Left colon (tissue), 2 donors: ENCODE results near the gene CXADR. TPM values are rescaled to one million over a fixed set of nuclear protein-coding genes. Genes with fewer than 3 reads are reported as not detected.

Experiments
- ATAC-seq: fragments of 200-7000 bp; cut with Tn5 transposase; one replicate; pipeline ENCODE4 v1.9.1; 2020; ENCODE audit warnings: mild to moderate bottlenecking, moderate library complexity
- DNase-seq, 2 donors: peaks; one replicate each; pipeline ENCODE4 v3.0.0-alpha.2; 2020
- intact Hi-C, 2 donors: fragments of 100-400 bp; cut with DNase I in 1 of 2; cut with micrococcal nuclease in 1 of 2; formaldehyde crosslinking; loops; one replicate each; pipeline versions ENCODE4 v1.11.2 to v1.14.0; 2022; cut with DNase I, micrococcal nuclease
- total RNA-seq, 2 donors: library from RNA; stranded (reverse); fragmentation: NEBNext Ultra II Directional; extraction: Animal tissue kit (Norgen Biotek cat#: 25700); gene quantifications; one replicate each; pipeline ENCODE4 v1.2.1, GENCODE V29; 2021
- donor health status: DM: no; HTN: no; CAD: no.
- donor health status: DM: yes; HTN: yes; CAD: no.

CXADR gene
- total RNA-seq, 2 donors from 2014 or later = 70.5 to 79.2 TPM

DNA sequence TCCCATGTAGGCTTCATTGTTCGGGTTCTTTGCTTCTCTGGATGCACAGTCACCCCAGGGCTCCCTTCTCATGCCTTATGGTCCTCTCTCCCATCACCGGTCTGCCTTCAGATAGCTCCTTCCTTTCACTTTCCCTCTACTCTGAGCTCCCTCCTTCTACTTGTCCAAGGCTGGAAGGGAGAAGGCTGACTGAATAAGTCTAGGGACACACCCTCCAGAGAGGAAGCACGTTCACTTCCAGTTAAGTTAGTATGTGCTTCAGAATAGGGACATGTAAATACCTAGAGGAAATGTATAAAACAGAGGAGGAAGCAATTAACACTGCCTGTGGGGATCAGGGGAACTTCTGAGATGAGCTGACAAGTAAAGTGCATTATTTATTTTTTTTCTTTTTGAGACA is 23.5 kb downstream of the CXADR start:
- intact Hi-C loops = no loop called here
- ATAC-seq (peak; percentile 96), DNase-seq (no peak)

GRCh38 chr21:17537299-17537698 is 24.5 kb downstream of the CXADR start:
- ATAC-seq (peak; percentile 32), DNase-seq (no peak)
- intact Hi-C loops = no loop called here

DNA sequence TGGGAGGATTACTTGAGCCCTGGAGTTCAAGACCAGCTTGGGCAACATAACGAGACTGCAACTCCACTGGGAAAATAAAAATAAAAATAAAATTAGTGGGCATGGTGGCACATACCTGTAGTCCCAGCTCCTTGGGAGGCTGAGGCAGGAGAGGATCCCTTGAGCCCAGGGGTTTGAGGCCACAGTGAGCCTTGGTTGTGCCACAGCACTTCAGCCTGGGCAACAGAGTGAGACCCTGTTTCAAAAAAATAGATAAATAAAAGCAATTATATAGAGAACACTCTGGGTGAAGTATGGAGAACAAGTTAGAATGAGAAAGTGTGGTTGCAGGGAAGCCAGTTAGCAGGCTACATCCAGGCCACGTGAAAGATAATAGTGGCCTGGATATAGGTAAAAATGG is 25.7 kb downstream of the CXADR start:
- DNase-seq (no peak), ATAC-seq (no peak)
- intact Hi-C loops = no loop called here

DNA sequence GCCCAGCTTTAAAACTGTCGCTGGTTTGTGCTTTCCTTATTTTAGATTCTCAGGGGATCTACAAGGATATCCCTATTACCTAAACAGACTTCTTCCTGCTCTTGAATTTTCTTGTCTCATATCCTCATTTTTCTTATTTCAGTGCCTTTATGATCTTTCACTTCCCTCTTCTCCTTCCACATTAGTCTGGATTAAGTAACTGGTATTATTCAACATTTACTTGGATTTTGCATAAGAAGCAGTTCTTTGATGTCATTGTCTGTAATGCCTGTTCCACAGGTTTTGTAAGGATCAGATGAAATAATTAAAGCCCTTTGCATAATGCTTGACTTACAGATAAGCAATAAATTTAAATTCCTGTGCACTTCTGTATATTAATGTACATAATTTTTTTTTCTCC is 26.5 kb downstream of the CXADR start:
- DNase-seq (no peak), ATAC-seq (no peak)
- intact Hi-C loops = no loop called here

DNA sequence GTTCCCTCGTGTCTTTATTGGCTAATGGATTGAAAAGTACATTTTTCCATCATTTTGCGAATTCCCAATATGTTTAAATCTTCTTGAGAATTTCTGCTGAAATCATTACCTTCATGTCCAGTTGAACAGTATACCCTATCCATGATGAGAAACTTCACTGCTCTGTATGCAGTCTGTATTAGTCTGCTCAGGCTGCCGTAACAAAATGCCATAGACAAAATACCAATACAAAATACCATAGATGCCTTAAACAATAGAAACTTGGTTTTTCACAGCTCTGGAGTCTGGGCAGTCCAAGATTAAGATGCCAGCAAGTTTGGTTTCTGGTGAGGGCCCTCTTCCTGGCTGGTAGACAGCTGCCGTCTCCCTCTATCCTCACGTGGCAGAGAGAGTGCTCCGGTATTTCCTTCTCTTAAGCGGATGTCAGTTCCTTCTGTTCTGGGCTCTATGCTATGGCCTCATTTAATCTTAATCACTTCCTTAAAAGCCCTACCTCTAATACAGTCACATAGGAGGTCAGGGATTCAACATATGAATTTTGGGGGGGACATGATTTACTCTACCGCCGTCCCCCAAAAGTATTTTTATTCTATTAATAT is 27.0 kb downstream of the CXADR start:
- ATAC-seq (no peak), DNase-seq (no peak)
- intact Hi-C loops = no loop called here

DNA sequence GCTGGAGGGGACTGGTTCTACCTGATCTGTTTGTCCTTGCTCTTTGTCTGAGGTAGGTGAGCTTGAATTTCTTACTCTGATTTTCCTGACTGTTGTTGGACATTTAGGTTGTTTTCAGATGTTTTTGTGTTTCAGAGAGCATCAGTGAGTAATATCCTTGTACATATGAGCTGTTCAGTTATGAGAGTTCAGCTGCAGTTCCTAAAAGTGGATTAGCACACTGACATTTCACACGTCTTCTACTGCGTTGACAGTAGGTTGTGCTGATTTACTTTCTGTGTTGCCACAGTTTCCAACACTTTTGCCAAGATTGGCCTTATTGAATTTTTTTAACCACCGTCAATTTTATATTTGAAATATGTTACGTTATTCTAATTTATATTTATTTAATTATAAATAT is 27.7 kb downstream of the CXADR start:
- no peak for ATAC-seq
- intact Hi-C loops = no loop called here
- DNase-seq = no peak

GRCh38 chr21:17542371-17543011 is 29.6 kb downstream of the CXADR start:
- ATAC-seq (peak; percentile 56), DNase-seq (no peak)
- intact Hi-C loops = no loop called here

GRCh38 chr21:17545007-17545406 is 32.2 kb downstream of the CXADR start:
- ATAC-seq (no peak), DNase-seq (no peak)
- intact Hi-C loops = no loop called here

DNA sequence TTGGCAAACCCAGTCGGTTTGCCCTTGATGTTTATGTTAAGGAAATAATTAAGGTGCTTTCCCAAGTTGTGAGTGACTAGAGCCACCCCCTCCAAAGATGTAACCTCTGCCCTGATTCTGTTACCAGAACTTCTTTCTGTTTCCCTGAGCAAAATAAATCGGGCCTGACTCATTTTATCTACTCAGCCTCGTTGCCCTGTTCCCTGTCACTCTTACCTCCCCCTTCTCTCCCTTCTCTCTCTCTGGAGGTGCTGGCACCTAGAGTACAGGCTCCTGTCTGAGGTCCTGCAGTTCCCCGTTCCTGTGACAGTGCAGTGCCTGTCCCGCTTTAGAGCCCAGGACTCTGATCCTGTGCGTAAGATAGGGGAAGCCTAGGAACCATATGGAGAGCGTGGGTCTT is 35.4 kb downstream of the CXADR start:
- no peak for DNase-seq
- no peak for ATAC-seq
- intact Hi-C loops = no loop called here

DNA sequence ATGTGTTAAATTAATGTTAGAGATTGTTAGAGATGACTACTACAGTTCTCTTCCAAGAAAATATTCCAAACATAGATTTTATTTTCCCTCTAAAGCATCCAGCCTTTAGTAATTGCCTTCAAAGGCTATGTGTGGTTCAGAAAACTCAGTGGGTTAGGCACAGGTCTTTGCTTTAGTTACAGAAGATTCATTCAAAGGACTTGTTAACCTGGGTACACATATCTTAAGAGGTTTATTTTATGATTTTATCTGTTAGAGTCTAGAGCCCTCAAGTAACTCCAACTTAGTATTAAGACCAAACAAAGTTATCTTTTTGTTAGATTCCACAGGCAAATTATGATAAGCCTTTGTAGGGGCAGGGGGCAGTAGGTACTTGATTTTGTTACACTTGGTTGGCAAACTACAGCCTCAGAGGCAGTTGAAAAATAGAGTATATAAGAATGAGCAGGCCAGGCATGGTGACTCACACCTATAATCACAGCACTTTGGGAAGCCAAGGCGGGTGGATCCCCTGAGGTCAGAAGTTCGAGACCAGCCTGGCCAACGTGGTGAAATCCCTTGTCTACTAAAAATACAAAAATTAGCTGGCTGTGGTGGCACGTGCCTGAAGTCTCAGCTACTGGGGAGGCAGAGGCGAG is 37.9 kb downstream of the CXADR start:
- ATAC-seq = no peak
- intact Hi-C loops = no loop called here

GRCh38 chr21:17552410-17552809 is 39.6 kb downstream of the CXADR start:
- ATAC-seq = no peak
- intact Hi-C loops = no loop called here
- no peak for DNase-seq

More for the DNA sequence above, 37.9 kb downstream of the CXADR start:
- DNase-seq = no peak

DNA sequence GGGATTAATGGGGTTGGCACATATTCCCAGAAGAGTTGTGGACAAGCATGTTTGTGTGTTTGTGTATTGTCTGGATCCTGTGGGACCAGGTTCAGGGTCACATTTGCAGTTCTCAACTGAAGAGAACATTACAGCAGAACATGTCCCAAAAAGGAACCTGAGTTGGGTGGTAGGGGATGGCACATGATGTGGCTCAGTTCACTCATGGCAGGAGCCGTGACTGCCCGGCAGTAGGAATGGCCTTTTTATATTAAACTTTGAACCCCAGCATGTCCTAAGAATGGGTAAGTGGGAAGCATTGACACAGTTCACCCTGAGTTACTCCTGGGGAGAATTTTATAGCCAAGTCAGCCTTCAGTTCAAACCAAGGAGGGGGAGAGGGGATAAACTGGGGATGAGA is 41.3 kb downstream of the CXADR start:
- intact Hi-C loops = no loop called here
- ATAC-seq = no peak
- no peak for DNase-seq

DNA sequence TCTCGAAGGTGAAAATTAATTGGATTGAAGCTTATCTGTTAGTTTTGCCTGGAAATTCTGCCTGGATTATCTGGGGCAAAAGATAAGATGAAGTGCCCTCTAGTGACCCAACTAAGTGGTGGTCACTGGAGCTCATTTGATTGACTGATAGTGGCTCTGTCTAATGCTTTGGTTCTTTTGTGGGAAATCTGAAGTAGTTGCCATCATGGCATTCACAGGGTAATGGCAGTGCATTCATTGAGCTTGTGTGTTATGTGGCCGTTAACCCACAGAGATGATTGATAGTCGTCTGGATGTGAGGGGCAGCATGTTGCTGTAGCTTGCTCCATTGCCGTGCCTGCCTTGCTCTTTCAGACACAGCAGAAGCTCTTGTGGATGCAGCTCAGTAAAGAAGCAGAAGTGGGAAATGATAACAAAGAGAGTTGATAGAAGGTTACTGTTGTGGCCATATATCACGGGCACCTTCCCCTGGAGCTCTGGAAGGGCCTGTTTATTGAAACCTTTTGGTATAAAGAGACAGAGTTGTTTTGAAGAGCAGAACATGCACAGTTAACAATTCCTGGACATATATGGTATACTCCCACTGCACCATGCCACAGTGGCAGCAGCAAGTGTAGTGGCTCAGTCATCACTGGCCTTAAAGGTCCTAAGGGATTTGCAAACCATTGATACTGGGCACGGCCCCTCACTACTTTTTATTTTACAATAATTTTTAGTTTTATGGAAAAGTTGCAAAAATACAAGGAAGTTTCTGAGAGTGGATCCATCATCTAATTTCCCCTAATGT is 42.0 kb downstream of the CXADR start:
- intact Hi-C loops = no loop called here
- ATAC-seq = peak; percentile 59
- no peak for DNase-seq

- intact Hi-C loops = no loop called here
- ATAC-seq = no peak
- no peak for DNase-seq
Measured at GRCh38 chr21:17560377-17561025, 47.7 kb downstream of the CXADR start.

DNA sequence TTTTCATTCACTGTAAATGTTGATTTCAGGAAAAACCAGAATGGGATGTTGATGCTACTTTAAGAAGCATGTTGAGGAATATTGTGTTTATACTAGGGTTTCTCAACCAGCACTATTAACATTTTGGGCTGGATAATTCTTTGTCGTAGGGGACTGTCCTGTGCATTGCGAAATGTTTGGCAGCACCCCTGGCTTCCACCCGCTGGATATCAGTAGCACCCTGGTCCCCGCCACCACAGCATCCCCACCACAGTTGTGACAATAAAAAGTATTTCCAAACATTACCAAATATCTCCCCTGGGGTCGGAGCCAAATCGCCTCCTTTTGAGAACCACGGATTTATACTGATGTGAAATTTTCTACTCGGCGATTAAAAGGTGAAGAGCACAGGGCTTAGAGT is 57.9 kb downstream of the CXADR start:
- intact Hi-C loops = no loop called here
- DNase-seq (no peak), ATAC-seq (no peak)

DNA sequence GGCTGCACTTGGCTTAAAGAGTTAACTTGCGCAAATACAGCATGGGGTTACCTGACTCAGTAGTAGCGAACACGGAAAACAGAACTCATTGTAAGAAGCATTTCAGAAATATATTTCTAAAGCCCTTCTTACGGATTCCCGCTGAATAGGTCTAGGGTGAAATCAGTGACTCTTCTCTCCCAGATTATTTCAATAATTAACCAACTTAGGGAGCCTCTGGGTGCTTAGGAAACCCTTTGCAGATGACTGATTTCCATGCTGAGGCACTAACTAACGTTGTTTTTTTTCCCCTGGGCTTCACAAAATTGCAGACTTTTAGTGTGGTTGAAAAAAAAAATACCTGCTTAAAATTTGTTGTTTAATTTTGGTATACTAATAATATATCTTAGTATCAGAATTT is 59.6 kb downstream of the CXADR start:
- ATAC-seq = no peak
- DNase-seq = no peak
- intact Hi-C loops = no loop called here

- DNase-seq (no peak), ATAC-seq (no peak)
- intact Hi-C loops = no loop called here
Measured at GRCh38 chr21:17575076-17575475, 62.2 kb downstream of the CXADR start.

GRCh38 chr21:17576080-17576835 is 63.4 kb downstream of the CXADR start:
- DNase-seq (no peak), ATAC-seq (peak; percentile 21)
- intact Hi-C loops = no loop called here

DNA sequence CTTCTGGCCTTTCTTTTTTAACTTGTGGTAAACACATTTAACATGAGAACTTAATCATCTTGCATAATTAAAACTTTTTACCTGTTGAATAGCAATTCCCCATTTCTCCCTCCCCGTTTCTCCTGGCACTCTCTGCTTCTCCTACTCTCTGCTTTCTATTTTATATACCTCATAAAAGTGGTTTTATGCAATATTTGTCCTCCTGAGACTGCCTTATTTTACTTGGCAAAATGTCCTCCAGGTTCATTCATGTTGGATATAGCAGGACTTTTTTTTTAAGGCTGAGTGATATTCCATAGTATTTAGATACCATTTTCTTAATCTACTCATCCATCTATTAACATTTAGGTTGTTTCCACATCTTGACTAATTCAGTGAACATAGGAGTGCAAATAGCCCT is 64.9 kb downstream of the CXADR start:
- no peak for DNase-seq
- peak; percentile 84 for ATAC-seq
- intact Hi-C loops = no loop called here
